ENCODE measurements around the gene TNFRSF19.

DNA sequence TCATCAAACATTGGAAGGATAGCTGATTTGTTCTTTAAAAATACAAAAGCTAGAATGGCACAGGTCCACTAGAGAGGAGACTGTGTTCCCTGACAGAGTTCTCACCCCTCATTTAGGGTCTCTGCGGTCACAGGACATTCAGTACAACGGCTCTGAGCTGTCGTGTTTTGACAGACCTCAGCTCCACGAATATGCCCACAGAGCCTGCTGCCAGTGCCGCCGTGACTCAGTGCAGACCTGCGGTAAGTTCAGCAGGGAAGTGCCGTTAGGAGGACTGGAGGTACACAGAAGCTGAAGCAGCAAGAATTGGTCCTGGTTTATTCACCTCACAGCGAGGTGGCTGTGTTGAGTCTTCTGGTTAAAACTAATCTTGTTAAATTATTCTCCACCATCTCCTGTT is 90.0 kb downstream of the TNFRSF19 start:
- TF ChIP-seq ZFP30 (CRISPR knock-in tag; IDR thresholded peaks at IDR 0.05) (no peak), ESRRG (CRISPR knock-in tag; IDR thresholded peaks at IDR 0.05) (no peak), ARNTL (CRISPR knock-in tag; IDR thresholded peaks at IDR 0.05; ENCODE audit: borderline replicate concordance, low read depth) (no peak), ZC3H10 (CRISPR knock-in tag; IDR thresholded peaks at IDR 0.05) (no peak), RARB (CRISPR knock-in tag; IDR thresholded peaks at IDR 0.05) (no peak), TCF4 (CRISPR knock-in tag; IDR thresholded peaks at IDR 0.05; ENCODE audit: borderline replicate concordance) (no peak), ZFP3 (CRISPR knock-in tag; IDR thresholded peaks at IDR 0.05) (no peak), OSR1 (CRISPR knock-in tag; IDR thresholded peaks at IDR 0.05) (no peak), ISL1 (CRISPR knock-in tag; IDR thresholded peaks at IDR 0.05) (no peak)
- TF ChIP-seq, protein P1, sequence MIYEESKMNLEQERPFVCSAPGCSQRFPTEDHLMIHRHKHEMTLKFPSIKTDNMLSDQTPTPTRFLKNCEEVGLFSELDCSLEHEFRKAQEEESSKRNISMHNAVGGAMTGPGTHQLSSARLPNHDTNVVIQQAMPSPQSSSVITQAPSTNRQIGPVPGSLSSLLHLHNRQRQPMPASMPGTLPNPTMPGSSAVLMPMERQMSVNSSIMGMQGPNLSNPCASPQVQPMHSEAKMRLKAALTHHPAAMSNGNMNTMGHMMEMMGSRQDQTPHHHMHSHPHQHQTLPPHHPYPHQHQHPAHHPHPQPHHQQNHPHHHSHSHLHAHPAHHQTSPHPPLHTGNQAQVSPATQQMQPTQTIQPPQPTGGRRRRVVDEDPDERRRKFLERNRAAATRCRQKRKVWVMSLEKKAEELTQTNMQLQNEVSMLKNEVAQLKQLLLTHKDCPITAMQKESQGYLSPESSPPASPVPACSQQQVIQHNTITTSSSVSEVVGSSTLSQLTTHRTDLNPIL (CRISPR knock-in tag; IDR thresholded peaks at IDR 0.05; ENCODE audit: low read depth), result no peak
